HG03280 (cell line): ENCODE results near the gene IGLL5.
"Not testable (repeated sequence)": the region's sequence is repeated elsewhere in the genome, so short reads cannot be mapped to it uniquely, and the experiment has no call there.

Experiments
- ATAC-seq: cut with Tn5 transposase; IDR thresholded peaks from one replicate; pipeline ENCODE4 v1.9.1; 2021; ENCODE audit warnings: mild to moderate bottlenecking, moderate library complexity; ENCODE audit not compliant: unreplicated experiment

The IGLL5 gene

DNA sequence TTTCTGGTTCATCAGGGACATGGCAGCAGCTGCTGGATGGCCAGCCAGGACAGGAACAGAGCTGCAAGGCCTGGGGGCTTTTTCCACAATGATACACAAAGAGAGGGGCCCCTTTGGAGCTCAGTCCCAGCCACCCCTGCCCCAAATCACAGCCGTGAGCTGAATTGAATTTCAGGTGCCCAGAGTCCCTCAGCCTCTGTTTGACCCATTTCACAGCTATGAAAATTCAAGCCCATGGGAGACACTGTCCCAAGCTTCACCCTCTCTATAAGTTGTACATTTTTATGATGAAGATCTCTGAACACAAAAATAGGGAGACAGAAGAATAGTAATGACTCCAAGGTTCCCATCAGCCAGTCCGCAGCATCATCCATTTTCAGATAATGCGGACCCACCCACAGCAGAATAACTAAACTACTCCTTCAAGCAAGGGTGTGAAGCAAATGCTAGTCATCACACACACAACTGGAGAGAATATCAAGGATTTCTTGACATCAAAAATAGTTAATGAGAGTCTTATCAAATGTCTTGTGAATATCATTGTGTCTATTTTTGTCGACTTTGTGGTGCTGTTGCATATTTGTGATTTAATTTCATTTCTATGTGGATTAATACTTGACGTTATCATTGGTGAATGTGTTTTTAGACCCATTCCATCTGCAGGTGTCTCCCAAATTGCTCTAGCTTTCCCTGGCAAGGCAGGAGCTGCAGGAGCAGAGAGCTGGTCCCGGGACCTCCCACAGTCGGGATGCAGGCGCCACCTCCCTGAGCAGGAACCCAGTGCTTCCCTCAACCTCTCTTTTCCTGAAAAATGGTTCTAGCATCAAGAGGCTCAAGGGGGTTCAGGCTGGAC, 24.7 kb downstream of the IGLL5 start:
- ATAC-seq, result no peak

DNA sequence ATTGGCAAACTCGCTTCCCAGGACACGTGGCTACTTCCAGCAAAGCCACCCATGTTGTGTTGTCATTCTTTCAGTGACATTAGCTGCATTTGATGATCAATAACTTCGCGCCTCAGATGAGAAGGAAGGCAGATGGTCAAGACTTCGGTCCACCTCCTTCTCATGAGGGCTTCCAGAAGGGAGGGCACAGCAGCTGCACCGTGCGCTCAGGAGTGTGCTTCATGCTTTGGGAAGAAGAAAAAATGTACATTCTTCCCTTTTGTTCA, 25.3 kb downstream of the IGLL5 start:
- ATAC-seq, result no peak

- ATAC-seq, result no peak
Observed at GRCh38 chr22:22913989-22914388, 26.4 kb downstream of the IGLL5 start.

DNA sequence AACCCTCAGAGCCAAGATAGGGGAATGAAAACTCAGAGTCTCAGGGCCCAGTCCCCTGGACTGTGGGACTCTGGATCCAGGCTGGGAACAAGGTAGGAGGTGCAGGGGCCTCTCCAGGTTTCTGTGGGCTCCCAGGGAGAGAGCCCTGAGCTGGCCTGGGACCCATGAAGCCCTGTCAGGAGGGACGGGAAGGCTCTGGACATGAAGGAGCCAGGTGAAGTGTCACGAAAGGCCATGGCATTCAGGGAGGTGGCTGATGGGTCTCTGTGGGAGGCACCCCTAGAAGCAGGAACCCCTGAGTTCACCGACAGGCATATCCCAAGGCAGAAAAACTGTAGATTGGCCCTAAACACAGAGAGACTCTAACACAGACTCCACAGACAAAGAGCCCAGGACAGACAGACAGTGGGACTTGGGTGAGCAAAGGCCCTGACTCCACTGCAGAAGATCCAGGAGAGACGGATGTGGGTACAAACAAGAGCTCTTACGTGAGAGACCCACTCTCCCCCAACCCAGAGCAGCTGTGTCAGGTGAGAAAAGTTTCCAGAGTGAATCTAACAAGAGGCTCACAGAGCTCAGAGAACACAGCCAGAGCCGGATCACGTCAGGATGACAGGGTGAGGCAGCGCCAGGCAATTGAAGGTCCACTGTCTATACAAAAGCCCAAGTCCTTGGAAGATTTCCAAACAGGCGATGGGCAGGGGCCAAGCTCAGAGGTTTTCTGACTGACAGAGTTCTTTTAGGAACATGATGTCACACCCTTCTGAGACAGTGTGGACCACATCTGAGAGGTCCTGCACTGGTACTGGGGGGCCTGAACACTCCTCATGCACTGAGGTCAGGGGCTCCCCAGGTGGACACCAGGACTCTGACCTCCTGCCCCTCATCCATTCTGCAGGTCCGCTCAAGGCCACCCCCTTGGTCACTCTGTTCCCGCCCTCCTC, 27.4 kb downstream of the IGLL5 start:
- no peak for ATAC-seq

GRCh38 chr22:22915670-22916035, 28.0 kb downstream of the IGLL5 start:
- no peak for ATAC-seq

- ATAC-seq, result no peak
Observed at GRCh38 chr22:22916215-22916951, 28.8 kb downstream of the IGLL5 start.

GRCh38 chr22:22916952-22917290, 29.3 kb downstream of the IGLL5 start:
- ATAC-seq, result no peak

DNA sequence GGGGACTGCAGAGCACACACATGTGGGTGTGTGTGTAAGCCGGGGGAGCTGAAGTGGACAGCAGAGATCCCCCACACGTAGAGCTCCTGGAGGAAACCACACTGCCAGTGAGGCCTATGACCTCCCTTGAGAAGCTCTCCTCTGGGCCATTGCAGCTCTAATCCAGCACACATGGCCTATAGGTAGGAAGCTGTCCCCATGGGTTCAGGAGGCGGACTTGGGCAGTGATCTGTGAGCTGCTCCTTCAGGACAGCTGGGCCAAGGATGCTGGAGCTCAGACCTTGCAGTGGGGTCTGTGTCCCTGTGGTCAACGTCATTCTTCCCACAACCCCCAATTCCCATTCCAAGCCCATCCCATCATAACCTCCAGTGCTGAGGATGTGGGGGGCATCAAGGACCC, 29.8 kb downstream of the IGLL5 start:
- no peak for ATAC-seq

DNA sequence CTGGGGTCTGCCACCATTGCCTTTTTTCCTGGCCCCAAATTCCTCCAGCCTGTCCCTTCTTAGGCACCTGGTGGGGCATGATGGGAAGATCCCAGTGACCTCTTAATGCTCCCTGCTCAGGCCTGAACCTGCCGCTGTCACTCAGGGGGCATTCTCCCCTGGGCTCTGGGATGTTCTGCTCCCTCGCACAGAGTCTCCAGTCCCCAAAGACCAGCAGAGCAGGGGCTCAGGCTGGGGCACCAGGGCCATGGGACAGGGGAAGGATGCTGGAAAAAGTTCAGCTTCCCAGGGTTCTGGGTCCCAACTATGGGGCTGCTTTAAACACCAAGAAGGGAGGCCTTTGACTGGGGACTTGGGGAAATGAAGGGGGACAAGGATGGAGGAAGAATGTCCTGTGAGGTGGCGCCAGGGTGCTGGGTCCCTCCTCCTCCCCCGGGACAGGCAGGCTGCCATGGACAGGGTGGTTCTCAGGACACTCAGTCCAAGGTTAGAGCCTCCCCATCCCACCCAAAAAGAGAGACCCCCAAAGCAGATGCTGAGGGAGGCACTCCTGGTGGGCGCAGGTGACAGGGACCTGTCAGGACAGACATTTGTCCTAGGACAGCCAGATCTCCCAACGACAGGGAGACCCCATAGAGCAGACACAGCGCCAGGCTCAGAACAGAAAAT, 30.8 kb downstream of the IGLL5 start:
- no peak for ATAC-seq

DNA sequence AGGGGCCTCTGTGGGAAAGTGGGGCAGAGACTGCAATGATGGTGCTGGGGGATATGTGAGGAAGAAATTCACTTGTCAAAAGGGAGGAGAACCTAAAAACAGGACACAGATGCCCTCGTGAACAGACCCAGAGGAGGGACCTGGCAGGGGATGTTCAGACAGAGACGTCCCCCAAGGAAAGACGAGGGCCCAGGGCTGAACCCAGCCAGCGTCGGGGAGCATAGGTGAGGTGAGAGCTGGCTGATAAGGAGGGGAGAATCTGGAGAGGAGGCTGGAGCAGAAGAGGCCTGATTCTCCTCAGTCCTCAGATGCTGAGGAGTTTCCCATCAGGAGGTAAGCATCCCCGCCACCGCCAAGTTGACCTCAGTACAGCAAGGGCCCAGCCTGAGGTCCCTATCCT, 31.4 kb downstream of the IGLL5 start:
- no peak for ATAC-seq

- ATAC-seq, result no peak
Observed at GRCh38 chr22:22920104-22920654, 32.6 kb downstream of the IGLL5 start.

- ATAC-seq, result no peak
Observed at GRCh38 chr22:22920910-22921550, 33.4 kb downstream of the IGLL5 start.

DNA sequence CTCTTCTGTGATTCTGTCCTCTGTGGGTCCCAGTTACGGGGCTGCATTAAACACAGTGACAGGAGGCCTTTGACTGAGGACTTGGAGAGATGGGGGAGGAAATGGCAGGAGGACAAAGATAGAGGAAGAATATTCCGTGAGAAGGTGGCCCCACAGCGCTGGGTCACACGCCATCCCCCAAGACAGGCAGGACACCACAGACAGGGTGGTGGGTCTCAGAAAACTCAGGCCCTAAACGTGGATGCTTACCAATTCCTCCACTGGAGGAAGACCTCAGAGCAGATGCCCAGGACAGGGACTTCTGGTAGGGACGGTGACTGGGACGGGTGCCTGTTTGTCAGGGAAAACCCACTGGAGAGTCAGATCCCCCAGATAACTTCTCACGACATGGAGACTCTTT, 34.0 kb downstream of the IGLL5 start:
- no peak for ATAC-seq

DNA sequence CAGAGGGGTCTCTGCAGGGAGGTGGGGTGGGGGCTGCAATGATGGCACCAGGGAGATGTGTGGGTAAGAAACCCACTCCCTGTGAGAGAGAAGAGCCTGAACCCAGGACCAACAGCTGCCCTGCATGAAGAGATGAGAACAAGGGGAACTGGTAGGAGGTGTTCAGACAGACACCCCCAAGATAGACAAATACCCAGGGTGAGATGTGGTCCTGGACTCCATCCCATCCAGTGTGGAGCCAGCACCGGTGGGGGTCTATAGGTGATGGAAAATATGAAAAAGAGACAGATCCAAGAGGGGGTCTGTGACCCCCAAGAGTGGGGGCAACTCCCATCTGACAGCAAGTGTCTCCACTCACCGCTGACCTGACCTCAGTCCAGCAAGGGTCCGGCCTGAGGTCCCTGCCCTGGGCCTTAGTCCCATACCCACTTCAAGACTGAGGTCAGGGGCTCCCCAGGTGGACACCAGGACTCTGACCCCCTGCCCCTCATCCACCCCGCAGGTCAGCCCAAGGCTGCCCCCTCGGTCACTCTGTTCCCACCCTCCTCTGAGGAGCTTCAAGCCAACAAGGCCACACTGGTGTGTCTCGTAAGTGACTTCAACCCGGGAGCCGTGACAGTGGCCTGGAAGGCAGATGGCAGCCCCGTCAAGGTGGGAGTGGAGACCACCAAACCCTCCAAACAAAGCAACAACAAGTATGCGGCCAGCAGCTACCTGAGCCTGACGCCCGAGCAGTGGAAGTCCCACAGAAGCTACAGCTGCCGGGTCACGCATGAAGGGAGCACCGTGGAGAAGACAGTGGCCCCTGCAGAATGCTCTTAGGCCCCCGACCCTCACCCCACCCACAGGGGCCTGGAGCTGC, 34.7 kb downstream of the IGLL5 start:
- ATAC-seq, result not testable (repeated sequence)

GRCh38 chr22:22922954-22923319, 35.3 kb downstream of the IGLL5 start:
- no peak for ATAC-seq

DNA sequence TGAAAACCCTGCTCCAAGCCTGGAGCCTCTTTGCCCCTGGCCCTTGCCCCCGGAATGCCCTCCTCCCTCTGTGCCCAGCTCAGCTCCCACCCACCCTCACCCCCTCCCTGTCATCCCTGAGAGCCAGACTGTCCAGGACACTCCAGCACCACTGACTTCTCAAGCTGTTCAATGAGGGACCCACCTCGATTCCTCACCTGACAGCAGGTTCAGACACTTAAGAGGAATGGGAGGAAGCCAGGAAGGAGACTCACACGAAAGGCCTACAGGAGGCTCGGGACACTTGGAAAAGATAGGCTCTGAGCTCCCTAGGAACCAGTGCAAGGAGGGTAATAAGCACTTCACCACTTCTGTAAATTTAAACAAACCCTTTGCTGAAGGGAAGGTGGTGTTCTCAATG, 35.8 kb downstream of the IGLL5 start:
- ATAC-seq, result no peak

DNA sequence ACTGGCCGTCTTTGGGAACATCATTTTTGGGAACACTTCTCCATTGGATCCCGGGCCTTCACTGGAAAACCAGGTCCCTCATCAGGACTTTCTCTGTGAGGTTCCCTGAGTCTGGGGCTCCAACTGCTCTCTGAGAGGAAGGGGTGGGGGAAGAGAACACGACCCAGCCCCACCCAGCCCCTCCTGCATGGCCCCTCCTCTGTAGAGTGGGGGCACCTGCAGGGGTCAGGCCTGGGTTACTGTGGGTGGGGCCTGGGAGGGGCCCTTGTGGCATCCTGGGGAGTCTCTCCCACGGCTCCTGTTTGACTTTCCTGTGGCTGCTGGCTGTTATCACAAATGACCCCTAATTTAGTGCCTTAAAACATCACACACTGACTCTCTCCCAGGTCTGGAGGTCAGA, 36.3 kb downstream of the IGLL5 start:
- no peak for ATAC-seq

DNA sequence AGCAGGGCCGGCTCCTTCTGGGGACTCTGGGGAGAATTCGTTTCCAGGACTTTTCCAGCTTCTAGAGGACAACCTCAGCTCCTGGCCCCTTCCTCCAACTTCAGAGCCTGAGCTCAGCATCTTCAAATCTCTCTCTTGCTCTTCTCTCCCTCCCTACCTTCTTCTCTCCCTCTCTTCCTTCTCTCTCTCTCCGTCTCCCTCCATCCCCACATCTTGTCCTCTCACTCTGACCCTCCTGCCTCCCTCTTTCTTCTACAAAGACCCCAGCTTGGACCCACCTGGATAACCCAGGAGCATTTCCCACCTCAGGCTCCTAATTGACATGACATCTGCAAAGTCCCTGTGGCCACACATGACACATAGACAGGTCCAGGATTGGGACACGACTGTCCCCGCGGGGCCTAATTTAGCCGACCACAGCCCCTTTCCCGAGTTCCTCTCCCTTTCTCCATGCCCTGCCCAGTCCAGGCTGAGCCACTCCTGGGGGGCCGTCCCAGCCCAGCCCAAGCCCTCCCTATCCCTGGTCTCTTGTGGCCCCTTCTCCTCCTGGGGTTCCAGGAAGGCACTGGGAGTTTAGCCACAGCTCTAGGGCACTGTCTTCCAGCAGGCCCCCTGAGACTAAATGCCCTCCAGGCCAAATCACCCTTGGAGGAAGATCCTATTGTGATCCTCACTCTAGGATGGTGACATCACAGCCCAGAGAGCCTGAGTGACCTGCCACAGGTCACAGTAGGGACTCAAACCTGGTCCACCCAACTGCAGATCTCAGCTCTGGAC, 36.9 kb downstream of the IGLL5 start:
- ATAC-seq, result no peak
